ENCODE data around the gene VPS54.
"Not testable (repeated sequence)": the region's sequence is repeated elsewhere in the genome, so short reads cannot be mapped to it uniquely, and the experiment has no call there.

VPS54 gene

DNA sequence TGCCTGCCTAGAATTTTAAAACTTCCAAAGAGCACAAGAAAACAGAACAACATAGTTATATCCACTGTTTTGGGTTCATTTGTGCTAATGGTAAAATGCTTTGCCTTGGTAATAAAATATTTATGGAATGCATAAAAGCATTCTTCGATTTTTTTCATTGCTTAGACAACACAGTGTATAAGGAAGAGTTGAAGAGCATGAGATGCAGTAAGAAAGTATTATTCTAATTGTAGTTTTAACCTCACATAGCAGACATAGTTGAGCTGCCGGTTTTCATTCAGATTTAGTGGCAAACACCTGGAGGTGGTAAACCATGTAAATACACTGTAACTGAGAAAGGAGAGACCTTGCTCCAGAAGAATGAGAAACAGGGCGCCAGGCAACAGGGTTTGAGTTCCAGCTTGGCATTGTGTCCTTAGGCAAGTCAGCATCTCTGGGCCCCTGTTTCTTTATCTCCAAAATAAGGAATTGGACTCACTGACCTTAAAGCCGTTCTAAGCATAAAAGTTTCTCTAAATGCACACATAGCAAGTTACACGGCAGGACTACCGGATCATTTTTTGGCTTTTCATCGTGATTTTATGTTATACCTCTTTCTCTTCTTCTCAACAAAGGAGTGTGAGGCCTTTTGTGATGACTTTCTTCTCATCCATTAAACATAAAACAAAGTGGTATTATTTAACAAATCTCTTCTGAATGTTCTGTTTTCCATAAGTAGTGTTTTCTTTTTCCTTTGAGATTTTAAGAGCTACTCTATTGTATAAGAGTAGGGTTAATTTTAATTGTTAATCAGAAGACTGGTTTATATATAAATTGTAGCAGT, 169.6 kb downstream of the VPS54 start:
- Mint-ChIP-seq H3K9me3 (no peaks in the 10 kb centered on the region), H3K4me1 (peaks cover 73% of the 10 kb centered on the region), H3K36me3 (ENCODE audit: insufficient read depth) (peaks cover 2% of the 10 kb centered on the region), H3K4me3 (no peak overlapping the region), H3K27ac (ENCODE audit: low read depth) (no peak overlapping the region), H3K27me3 (no peaks in the 10 kb centered on the region)
- ATAC-seq (replicated peaks; ENCODE audit: extremely low read depth, poor library complexity, severe bottlenecking): no peak
- no peak for DNase-seq (ENCODE audit: low spot score in 2 of 2)

DNA sequence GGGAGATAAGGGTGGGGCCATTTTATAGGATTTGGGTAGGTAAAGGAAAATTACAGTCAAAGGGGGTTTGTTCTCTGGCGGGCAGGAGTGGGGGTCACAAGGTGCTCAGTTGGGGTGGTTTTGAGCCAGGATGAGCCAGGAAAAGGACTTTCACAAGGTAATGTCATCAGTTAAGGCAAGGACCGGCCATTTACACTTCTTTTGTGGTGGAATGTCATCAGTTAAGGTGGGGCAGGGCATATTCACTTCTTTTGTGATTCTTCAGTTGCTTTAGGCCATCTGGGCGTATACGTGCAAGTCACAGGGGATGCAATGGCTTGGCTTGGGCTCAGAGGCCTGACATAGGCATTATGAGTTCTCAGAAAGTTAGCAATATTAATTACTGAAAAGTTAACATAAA, 171.7 kb downstream of the VPS54 start:
- not testable (repeated sequence) for H3K27ac Mint-ChIP-seq (ENCODE audit: low read depth); ATAC-seq (replicated peaks; ENCODE audit: extremely low read depth, poor library complexity, severe bottlenecking); H3K9me3 Mint-ChIP-seq; H3K27me3 Mint-ChIP-seq; DNase-seq (ENCODE audit: low spot score in 2 of 2); H3K36me3 Mint-ChIP-seq (ENCODE audit: insufficient read depth)
- Mint-ChIP-seq H3K4me3 (peak overlapping the region; percentile 4), H3K4me1 (peaks cover 73% of the 10 kb centered on the region)

DNA sequence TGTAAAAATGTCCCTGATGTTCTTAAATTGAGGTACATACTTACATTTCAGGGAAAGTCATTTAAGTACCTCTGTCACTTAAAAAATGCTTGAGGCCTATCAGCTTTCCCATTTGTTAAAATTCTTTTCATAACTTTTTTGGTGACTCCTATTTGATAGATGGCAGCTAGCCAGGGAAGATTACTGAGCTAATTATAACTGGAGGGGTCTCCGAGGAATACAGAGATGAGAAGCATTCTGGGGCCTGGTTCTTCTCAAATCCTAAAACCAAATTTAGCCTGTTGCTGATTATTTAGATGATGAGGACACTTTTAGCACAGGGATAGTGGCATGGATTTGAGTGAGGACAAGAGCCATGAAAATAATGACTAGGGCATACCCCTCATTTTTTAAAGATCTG, 172.7 kb downstream of the VPS54 start:
- Mint-ChIP-seq H3K4me3 (no peak overlapping the region), H3K27ac (ENCODE audit: low read depth) (no peak overlapping the region), H3K4me1 (peaks cover 79% of the 10 kb centered on the region), H3K27me3 (no peaks in the 10 kb centered on the region), H3K9me3 (no peaks in the 10 kb centered on the region), H3K36me3 (ENCODE audit: insufficient read depth) (peaks cover 13% of the 10 kb centered on the region)
- no peak for ATAC-seq (replicated peaks; ENCODE audit: extremely low read depth, poor library complexity, severe bottlenecking)
- DNase-seq (ENCODE audit: low spot score in 2 of 2): no peak

DNA sequence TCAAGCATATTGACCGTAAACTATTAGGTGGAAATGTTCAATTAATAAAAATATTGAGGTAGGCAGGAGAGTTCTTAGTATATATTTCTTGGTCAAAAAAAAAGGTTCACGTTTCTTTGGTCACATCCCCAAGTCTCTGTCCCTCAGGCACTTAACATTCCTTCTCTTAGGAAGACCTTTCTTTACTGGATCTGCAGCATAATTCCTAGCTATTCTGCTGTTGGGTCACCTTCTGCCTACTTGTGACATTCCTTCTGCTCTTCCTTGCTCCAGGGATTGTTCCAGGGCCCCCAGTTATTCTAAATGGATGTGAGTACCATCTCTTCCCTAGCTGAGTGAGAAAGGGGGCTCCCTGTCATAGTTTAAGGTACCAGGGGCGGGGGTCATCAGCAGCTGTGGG, 173.4 kb downstream of the VPS54 start:
- DNase-seq (ENCODE audit: low spot score in 2 of 2) (no peak), ATAC-seq (replicated peaks; ENCODE audit: extremely low read depth, poor library complexity, severe bottlenecking) (no peak)
- Mint-ChIP-seq H3K4me3 (no peak overlapping the region), H3K27ac (ENCODE audit: low read depth) (no peak overlapping the region), H3K36me3 (ENCODE audit: insufficient read depth) (peaks cover 19% of the 10 kb centered on the region), H3K27me3 (no peaks in the 10 kb centered on the region), H3K4me1 (peaks cover 72% of the 10 kb centered on the region), H3K9me3 (no peaks in the 10 kb centered on the region)

DNA sequence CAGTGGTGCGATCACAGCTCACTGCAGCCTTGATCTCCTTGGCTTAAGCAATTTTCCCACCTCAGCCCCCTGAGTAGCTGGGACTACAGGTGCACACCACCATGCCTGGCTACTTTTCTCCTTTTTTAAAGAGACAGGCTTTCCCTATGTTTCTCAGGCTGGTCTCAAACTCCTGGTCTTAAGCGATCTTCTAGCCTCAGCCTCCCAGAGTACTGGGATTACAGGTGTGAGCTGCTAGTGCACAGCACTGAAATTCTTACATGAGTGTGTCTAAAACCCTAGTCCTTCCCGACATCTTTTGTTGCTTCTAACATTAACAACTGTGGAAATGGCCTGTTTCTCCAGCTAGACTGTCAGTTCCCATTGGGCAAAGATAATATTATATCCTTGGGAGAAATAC, 174.6 kb downstream of the VPS54 start:
- no peaks in the 10 kb centered on the region for H3K27me3 Mint-ChIP-seq
- DNase-seq (ENCODE audit: low spot score in 2 of 2) (no peak), ATAC-seq (replicated peaks; ENCODE audit: extremely low read depth, poor library complexity, severe bottlenecking) (no peak)
- no peak overlapping the region for H3K4me3 Mint-ChIP-seq
- H3K9me3 Mint-ChIP-seq: no peaks in the 10 kb centered on the region
- H3K36me3 Mint-ChIP-seq (ENCODE audit: insufficient read depth): peaks cover 24% of the 10 kb centered on the region
- H3K27ac Mint-ChIP-seq (ENCODE audit: low read depth): no peak overlapping the region
- H3K4me1 Mint-ChIP-seq: peaks cover 73% of the 10 kb centered on the region

DNA sequence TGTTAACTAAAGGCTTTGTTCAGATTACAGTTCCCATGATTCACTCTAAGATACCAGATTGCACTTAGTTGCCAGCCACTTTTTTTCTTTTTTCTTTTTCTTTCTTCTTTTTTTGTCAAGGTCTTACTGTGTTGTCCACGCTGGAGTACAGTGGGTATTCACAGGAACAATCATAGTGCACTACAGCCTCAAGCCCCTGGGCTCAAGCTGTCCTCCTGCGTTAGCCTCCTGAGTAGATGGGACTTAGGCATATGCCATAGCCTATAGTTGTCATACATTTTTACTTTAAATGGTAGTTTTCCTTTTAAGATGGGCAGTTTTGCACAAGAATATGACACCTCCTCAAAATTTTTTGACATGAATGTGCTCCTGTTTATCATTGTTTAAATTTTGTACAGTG, 175.4 kb downstream of the VPS54 start:
- ATAC-seq (replicated peaks; ENCODE audit: extremely low read depth, poor library complexity, severe bottlenecking): no peak
- DNase-seq (ENCODE audit: low spot score in 2 of 2): no peak
- Mint-ChIP-seq H3K4me3 (peak overlapping the region; percentile 23), H3K36me3 (ENCODE audit: insufficient read depth) (peaks cover 24% of the 10 kb centered on the region), H3K4me1 (peaks cover 65% of the 10 kb centered on the region), H3K27me3 (no peaks in the 10 kb centered on the region), H3K9me3 (no peaks in the 10 kb centered on the region), H3K27ac (ENCODE audit: low read depth) (no peak overlapping the region)

DNA sequence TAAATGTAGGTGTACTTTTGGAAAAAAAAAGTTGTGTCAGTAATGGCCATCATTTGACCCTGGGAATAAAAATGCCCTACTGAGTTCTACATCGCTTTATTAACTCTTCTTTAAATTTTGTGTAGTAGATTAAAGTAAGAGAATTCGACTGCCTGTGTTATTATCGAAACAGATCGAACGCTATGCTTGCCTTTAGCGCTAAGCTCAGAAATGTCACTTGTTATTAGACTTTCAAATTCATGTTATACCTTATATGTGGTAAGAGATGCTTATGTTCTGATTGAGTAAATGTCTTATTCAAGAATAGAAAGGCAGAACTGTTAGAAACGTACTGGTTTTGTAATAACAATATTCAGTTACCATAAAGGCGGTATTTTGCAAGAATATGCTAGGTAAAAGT, 176.1 kb downstream of the VPS54 start:
- Mint-ChIP-seq H3K9me3 (no peaks in the 10 kb centered on the region), H3K36me3 (ENCODE audit: insufficient read depth) (peaks cover 24% of the 10 kb centered on the region), H3K27me3 (no peaks in the 10 kb centered on the region), H3K27ac (ENCODE audit: low read depth) (no peak overlapping the region), H3K4me1 (peaks cover 65% of the 10 kb centered on the region), H3K4me3 (peak overlapping the region; percentile 97)
- DNase-seq (ENCODE audit: low spot score in 2 of 2) (no peak), ATAC-seq (replicated peaks; ENCODE audit: extremely low read depth, poor library complexity, severe bottlenecking) (no peak)

DNA sequence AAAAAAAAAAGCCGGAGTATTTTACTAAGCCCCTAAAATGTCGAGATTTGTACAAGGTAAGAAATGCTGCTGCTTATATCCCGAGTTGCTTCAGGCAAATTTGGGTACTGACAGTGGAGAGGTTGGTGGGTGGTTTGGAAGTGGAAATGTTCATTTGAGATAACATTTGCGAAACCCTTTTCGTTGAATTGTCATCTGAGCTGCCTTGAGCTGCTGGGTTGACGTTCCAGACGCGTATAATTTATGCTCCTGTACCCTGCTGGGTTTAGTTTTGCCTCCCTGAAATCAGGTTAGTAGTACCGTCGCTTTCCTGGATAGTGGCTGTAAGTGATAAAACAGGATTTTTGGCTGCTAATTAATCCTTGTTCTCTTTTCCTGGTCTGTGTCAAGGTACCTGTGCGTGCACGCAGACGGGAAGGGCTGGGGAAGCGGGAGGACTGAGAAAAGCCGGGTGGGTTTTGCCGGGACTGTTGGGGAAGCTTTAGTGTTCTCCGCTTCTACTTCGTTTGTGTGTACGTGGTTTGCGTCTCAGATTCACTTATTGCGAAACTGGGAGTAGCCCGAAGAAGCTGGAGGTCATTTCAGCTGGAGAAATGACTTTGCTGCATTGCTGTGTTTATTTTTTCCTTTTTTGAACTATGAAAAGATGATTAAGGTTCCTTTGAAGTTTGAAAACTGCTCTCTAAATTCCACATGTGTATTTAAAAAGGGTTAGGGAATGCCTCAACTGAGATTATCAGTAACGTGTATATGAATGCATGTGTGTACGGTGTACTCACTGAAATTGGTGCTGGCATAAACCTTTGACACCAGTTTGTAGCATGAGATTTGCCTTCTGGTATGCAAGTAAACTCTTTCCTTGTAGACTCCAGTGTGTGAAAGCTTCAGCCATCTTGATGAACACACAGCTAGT, 176.8 kb downstream of the VPS54 start:
- DNase-seq (ENCODE audit: low spot score in 2 of 2): no peak

More for the DNA sequence above, 176.8 kb downstream of the VPS54 start:
- Mint-ChIP-seq H3K9me3 (no peaks in the 10 kb centered on the region), H3K4me3 (peak overlapping the region; percentile 97), H3K27ac (ENCODE audit: low read depth) (peak overlapping the region; percentile 78), H3K4me1 (peaks cover 60% of the 10 kb centered on the region), H3K36me3 (ENCODE audit: insufficient read depth) (peaks cover 24% of the 10 kb centered on the region), H3K27me3 (no peaks in the 10 kb centered on the region)
- ATAC-seq (replicated peaks; ENCODE audit: extremely low read depth, poor library complexity, severe bottlenecking): no peak

Data from central memory CD8-positive, alpha-beta T cell (primary cell).